ENCODE data around the gene PHACTR1.

The PHACTR1 gene

DNA sequence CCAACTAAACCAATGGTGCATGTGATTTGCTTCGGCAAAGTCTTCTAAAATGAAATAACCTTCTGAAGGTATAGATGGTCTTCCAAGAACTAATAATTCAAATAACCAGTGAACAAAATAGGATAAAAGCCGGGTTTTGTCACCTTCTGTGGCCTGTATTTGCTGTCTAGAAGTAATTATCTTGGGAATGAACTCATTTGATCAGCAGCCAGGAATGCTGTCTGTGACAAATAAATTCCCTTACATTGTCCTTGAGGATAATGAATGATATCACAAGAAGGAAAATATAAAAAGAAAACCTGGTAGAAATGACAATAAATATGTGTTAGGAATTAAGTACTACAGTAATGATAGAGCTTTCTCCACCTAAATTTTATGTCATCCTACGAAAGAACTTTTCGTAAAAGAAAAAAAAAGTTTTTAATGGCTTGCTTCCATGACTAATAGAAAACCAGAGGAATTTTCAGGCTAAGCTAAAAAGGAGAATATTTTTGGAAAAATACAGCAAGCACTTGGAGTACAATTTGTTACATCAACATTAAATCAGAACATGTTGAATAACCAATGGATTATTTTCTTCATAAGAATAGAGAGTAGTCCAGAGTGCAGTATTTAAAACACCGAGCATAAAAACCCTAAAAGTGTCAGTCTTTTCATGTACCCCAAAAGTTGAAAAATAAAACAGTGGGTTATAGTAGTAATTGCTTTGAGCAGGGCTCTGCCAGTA, 364.1 kb downstream of the PHACTR1 start:
- DNase-seq = no peak

GRCh38 chr6:13081189-13081563, 364.6 kb downstream of the PHACTR1 start:
- no peak for DNase-seq

DNA sequence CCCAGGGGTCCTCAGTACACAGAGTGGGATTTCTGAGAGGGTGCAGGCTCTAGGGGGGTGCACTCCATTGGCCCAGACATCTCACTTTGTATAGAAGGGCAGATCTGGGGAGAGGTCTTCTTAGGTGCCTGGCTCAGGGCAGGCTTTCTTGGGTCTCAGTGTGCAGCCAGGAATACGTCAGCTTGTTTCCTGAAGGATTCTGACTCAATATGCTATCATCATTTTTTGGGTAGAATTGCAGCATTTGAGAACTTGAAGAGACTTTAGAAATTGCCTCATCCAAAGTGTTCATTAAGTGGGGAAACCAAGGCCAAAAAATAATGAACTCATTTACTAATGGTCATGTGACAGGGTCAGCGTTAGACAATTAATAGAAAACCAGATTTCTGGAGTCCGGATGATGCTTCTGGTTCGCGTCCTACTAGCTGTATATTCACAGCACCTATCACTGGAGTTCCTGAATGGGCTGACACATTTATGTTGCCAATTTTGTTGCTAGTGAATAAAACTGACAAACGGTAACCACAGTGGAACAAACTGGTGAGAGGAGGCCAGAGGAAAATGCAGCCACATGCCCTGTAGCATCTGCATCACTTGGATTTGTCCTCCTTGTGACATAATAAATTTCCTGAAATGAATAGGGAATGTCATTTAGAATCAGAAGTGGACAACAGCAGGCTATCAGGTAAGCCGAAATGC, 372.9 kb downstream of the PHACTR1 start:
- no peak for DNase-seq

GRCh38 chr6:13091192-13091591, 374.6 kb downstream of the PHACTR1 start:
- no peak for DNase-seq

DNA sequence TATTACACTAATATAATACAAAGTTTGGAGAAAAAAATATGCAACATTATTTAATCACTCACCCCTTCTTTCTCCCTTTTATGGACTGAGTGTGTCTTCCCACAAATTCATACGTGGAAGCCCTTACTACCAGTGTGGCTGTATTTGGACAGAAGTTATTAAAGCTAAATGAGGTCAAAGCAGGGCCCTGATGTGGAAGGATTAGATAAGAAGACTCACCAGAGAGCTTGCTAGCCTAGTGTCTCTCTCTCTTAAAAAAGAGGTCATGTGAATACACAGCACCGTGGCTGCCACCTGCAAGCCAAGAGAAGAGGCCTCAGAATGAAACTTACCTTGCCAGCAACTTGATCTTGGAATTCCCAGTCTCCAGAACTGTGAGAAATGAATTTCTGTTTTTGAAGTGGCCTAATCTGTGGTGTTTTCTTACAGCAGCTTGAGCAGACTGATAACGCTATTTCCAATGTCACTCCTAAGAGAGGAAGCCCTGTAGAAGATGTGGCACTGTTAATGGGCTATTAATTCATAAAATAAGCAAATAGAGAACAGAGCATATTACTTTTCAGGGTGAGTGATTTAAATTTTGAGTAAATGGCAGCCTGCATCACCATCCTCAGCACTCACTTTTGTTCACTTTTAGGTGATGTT, 378.3 kb downstream of the PHACTR1 start:
- DNase-seq = no peak

DNA sequence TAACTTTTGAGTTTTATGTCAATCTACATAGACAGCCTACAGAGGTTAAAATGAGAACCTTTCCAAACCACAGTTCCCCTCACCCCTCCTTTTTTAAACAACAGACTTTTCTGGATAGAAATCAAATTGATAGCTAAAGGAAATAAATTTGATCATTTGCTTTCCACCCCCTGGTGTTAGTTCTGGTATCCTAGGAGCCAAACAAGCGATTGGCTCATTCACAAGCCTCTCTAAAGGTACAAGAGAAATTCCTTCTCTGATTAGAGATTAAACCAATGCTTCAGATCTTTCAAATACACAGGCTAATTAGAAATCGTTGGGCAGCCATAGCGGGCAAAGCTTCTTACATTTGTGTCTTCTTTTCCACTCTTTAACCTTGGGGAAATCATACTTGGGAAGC, 379.5 kb downstream of the PHACTR1 start:
- no peak for DNase-seq

- DNase-seq = no peak
Measured at GRCh38 chr6:13097454-13097853, 380.9 kb downstream of the PHACTR1 start.

DNA sequence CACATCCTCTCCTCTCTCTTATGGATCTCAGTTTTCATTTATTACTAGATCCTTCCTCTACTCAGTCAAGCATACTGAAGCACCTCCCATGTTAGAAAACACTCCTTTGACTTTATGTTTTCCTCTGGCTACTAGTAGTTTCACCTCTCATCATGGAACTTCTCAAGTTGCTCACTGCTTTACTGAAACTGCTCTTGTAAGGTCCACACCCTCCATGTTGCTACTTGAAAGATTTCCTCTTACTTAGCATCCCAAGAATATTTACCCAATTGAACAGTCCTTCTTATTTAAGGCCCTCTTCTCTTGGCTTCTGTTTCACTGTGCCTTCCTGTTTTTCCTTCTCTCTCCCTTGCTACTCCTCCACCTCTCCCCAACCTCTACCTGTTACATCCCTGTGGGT, 381.4 kb downstream of the PHACTR1 start:
- DNase-seq = no peak

- DNase-seq = no peak
Measured at GRCh38 chr6:13098793-13099570, 382.4 kb downstream of the PHACTR1 start.

- DNase-seq = no peak
Measured at GRCh38 chr6:13099771-13100170, 383.2 kb downstream of the PHACTR1 start.

DNA sequence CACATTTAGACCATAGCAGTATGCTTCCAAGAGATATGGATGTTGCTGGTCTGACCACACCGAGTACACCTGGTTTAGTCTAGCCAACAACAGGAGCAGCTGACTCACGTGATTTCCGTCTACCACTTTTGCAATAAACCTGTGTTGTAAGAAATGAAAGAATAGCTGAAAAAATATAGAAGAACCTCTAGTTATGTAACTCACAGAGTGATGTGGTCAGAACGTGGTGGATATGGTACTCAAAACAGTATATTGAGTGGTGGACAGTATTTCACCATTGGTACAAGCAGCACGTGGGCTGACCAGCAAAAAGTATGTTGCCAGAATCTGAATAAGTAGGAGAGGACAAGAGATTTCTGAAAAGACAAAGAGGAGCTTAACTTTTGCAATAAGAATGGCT, 384.8 kb downstream of the PHACTR1 start:
- no peak for DNase-seq

DNA sequence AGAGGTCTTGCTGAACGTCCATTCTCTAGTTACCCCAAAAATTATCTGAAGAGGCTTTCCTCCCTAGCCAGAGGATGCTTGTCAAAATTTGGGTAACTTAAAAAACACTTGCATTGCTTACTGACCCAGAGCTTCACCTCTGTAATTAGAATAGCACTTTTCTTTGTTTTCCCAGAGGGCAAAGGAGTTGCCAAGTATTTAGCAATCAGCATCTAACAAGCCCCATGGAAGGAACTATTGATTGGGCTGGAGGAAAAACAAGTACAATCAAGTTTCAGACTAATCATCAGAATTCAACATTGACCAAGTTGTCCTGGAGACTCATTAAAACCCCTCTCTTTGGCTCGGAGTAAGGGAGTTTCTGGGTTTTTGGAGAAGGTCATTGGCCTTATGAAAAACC, 385.4 kb downstream of the PHACTR1 start:
- DNase-seq = no peak

DNA sequence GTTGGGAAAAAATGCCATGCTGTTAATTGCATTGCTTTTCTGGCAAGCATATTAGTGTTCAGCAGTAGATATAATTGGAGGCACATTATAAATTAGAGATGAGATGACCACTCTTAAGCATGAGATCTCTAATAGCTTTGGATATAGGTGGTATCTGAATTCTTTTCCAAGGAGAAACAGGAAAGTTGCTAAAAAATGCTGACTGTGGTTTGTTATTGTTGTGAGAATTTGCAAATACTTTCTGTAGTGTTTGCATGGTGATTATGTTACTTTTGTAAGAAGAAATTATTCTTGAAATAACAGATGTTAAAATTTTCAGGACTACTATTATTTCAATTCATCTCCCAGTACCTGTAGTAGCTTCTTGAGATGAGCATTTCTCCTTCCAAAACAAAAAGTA, 386.6 kb downstream of the PHACTR1 start:
- DNase-seq = no peak

GRCh38 chr6:13105139-13105538, 388.6 kb downstream of the PHACTR1 start:
- no peak for DNase-seq

DNA sequence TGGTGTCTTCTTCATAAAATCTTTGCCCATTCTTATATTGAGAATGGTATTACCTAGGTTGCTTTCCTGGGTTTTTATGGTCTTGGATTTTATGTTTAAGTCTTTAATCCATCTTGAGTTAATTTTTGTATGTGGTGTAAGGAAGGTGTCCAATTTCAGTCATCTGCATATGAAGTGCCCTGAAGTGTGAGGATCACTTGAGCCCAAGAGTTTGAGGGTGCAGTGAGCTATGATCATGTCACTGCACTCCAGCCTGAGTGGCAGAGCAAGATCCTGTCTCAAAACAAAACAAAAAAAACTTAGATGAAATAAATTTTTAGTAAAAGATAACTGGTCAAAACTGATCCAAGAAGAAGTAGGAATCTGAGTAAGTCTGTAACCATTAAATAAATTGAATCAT, 396.4 kb downstream of the PHACTR1 start:
- no peak for DNase-seq

GRCh38 chr6:13113376-13113775, 396.8 kb downstream of the PHACTR1 start:
- DNase-seq = no peak

GRCh38 chr6:13113981-13114593, 397.5 kb downstream of the PHACTR1 start:
- no peak for DNase-seq

DNA sequence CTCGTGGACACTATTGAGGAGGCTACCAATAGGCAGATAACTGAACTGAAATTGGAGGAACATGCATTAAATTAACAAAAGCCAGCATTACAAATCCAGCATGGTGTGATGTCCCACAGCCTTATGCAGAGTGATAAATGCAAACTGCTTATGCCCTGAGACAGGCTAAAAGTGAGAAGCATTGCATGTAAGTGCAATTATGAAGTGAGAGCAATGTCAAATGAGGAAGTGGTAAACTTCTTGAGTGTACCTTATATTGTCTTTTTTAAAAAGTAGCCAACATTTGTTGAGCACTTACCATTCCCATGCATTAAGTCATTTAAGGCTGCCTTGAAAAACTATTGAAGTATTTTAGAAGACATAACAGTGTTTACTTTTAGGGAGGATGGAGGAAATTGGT, 399.6 kb downstream of the PHACTR1 start:
- no peak for DNase-seq

DNA sequence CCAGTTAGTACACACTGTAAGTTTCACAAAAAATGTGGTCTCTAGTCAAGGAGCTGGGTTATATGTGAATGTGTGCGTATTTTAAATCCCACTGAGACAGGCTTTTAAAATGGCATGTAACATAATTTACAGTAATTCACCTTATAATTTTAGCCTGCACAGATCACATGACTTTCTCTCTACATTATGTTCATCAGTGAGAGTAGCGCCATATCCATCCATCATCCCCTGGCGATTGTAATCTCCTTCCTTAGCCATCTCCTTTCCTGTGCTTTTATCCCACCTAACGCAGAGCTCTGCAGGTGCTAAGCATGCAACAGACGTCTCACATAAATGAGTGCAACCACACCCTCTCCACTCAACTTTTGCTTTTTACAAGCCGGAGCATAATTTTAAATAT, 401.0 kb downstream of the PHACTR1 start:
- peak; percentile 66 for DNase-seq

- no peak for DNase-seq
Measured at GRCh38 chr6:13119549-13119948, 403.0 kb downstream of the PHACTR1 start.

DNA sequence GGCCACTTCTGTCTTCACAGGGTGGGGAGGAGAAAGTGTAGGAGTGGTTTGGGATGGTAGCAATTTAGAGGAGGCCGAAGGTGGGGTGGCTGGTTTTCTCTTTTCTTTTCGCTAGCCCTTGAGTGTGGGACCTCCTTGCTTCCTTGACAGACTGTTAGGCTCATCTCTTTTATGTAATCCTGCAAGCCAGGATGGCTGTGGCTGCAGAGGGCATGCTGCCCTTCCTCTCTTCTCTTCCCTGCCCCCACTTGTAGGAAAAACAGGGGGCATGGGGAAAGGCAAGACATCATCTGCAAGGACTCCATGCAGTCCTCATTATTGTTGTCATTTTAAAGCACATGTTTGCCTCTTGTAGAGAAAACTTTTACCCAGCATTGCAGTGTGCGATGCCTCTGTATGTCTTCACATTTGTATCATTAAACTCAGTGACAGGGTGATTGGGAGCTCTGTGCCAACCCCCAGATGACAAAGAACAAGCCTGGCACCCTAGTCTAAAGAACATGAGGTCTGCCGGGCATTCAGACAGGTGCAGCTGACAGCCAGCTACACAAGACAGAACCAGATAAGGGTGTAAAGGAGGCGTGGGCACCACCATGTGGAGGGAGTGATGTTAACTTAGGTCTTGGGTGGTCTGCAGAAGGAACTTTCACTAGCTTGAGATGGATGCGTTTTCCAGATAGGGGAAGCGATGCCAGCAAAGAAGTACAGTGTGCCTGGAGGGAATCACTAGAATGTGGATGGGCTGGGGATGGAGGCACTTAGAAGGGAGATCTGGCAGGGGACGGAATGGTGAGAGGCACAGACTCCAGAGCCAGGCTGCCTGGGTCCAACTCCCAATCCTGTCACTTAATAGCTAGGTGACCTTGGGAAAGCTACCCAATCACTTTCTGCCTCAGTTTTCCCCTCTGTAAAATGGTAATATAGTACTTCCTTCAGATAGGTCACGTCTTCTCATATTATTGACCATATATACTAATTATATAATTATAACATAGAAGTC, 404.2 kb downstream of the PHACTR1 start:
- DNase-seq = no peak

GRCh38 chr6:13124131-13124530, 407.6 kb downstream of the PHACTR1 start:
- no peak for DNase-seq

Measured in NCI-H187 treated with DMSO at 0.1 percent for 48 hours (cell line).